Natural killer cell (primary cell): ENCODE measurements around the gene EPHA10. TPM values are rescaled to one million over a fixed set of nuclear protein-coding genes. Genes with fewer than 3 reads are reported as not detected.
"Not testable (repeated sequence)": the region's sequence is repeated elsewhere in the genome, so short reads cannot be mapped to it uniquely, and the experiment has no call there.

Experiments
- ATAC-seq, 3 donors: fragments of 150-1000 bp in 2 of 3; fragments of 200-7000 bp in 1 of 3; cut with Tn5 transposase; 1 replicate in 1 of 3; 2 replicates in 2 of 3; pipeline ENCODE4 v1.10.0; 2021; ENCODE audit warnings: mild to moderate bottlenecking in 2 of 3, moderate library complexity in 2 of 3
- DNase-seq, 2 donors: peaks; one replicate each; pipeline versions ENCODE4 v3.0.0 to v3.0.0-alpha.2; 2013 to 2021; ENCODE audit warnings: mixed read lengths in 1 of 2
- H3K27ac ChIP-seq: one replicate; pipeline ENCODE4 v1.5.1; 2013; ENCODE audit warnings: mild to moderate bottlenecking, low read length
- H3K27me3 ChIP-seq: one replicate; pipeline ENCODE4 v1.6.1; 2013; ENCODE audit warnings: low read length; ENCODE audit not compliant: control insufficient read depth, insufficient read depth
- H3K36me3 ChIP-seq: one replicate; pipeline ENCODE4 v1.6.1; 2013; ENCODE audit warnings: low read length; ENCODE audit not compliant: control insufficient read depth, insufficient read depth
- H3K4me1 ChIP-seq: one replicate; pipeline ENCODE4 v1.6.1; 2013; ENCODE audit warnings: low read length; ENCODE audit not compliant: control insufficient read depth, insufficient read depth
- H3K4me3 ChIP-seq: one replicate; pipeline ENCODE4 v1.5.1; 2013; ENCODE audit warnings: low read length
- H3K9me3 ChIP-seq: one replicate; pipeline ENCODE4 v1.6.1; 2013; ENCODE audit warnings: low read length; ENCODE audit not compliant: control insufficient read depth, insufficient read depth
- H3K27ac Mint-ChIP-seq, 2 donors: one replicate each; pipeline ENCODE4 v1.8.0; 2022; ENCODE audit warnings: mild to moderate bottlenecking in 2 of 2, mixed read lengths in 2 of 2, moderate library complexity in 1 of 2
- H3K27me3 Mint-ChIP-seq, 2 donors: one replicate each; pipeline ENCODE4 v1.8.0; 2022; ENCODE audit warnings: low read depth in 2 of 2, mixed read lengths in 2 of 2
- H3K36me3 Mint-ChIP-seq: one replicate; pipeline ENCODE4 v1.8.0; 2022; ENCODE audit warnings: mixed read lengths
- H3K4me1 Mint-ChIP-seq, 2 donors: one replicate each; pipeline ENCODE4 v1.8.0; 2022; ENCODE audit warnings: mixed read lengths in 2 of 2
- H3K4me3 Mint-ChIP-seq: one replicate; pipeline ENCODE4 v1.8.0; 2022; ENCODE audit warnings: mild to moderate bottlenecking, moderate library complexity, mixed read lengths
- H3K9me3 Mint-ChIP-seq, 2 donors: one replicate each; pipeline ENCODE4 v1.8.0; 2022; ENCODE audit warnings: mixed read lengths in 2 of 2
- WGBS: methylation state at CpG from one replicate; pipeline ENCODE4 v1.1.7; 2013; ENCODE audit warnings: missing lambda C conversion rate; ENCODE audit not compliant: insufficient coverage; 5-methylcytosine and 5-hydroxymethylcytosine counted together
- intact Hi-C: fragments of 100-400 bp; cut with micrococcal nuclease; formaldehyde crosslinking; loops from one replicate; pipeline ENCODE4 v1.14.2; 2022
- total RNA-seq, 4 donors: library from RNA; stranded (reverse); fragments of 120-200 nt in 1 of 4; gene quantifications; one replicate each; pipeline versions ENCODE4 v1.2.3 to v1.2.4, GENCODE V29; 2013 to 2022
- TF ChIP-seq, protein P1 (sequence below): fragments of 200-600 bp; IDR thresholded peaks from one replicate; pipeline ENCODE4 v1.8.0; 2022; ENCODE audit warnings: antibody characterized with exemption

Gene EPHA10
- total RNA-seq, 3 donors from 2014 or later (not counting 1 experiment from before 2014, with no cell fraction given): not detected

DNA sequence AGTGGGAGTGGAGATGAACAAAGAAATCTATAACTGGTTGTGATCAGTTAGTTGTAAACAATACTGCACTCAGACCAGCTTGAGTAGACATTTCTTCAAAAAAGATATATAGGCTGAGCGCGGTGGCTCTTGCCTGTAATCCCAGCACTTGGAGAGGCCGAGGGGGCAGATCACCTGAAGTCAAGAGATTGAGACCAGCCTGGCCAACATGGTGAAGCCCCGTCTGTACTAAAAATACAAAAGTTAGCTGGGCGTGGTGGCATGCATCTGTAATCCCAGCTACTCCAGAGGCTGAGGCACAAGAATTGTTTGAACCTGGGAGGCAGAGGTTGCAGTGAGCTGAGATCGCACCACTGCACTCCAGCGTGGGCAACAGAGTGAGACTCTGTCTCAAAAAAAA lies 26.9 kb downstream of the EPHA10 start:
- H3K36me3 ChIP-seq, H3K27ac ChIP-seq, H3K36me3 Mint-ChIP-seq, DNase-seq, H3K4me1 ChIP-seq, H3K9me3 Mint-ChIP-seq, H3K9me3 ChIP-seq, H3K4me3 ChIP-seq, intact Hi-C loops, ATAC-seq, H3K27ac Mint-ChIP-seq, H3K4me1 Mint-ChIP-seq, H3K4me3 Mint-ChIP-seq: not testable (repeated sequence)
- WGBS: 89% methylated on average over 6 of the region's 7 CpGs
- peaks cover 38 to 57% of the 10 kb centered on the region in 2 donors for H3K27me3 Mint-ChIP-seq
- H3K27me3 ChIP-seq: peaks cover 13% of the 10 kb centered on the region

- Mint-ChIP-seq H3K36me3 (no peaks in the 10 kb centered on the region), H3K9me3 (no peaks in the 10 kb centered on the region), H3K27me3 (peaks cover 27 to 44% of the 10 kb centered on the region in 2 donors), H3K4me1 (no peaks in the 10 kb centered on the region), H3K27ac (no peak overlapping the region), H3K4me3 (peak overlapping the region; percentile 45)
- no peak overlapping the region for H3K27ac ChIP-seq
- H3K4me1 ChIP-seq: peaks cover 5% of the 10 kb centered on the region
- TF ChIP-seq, protein P1, sequence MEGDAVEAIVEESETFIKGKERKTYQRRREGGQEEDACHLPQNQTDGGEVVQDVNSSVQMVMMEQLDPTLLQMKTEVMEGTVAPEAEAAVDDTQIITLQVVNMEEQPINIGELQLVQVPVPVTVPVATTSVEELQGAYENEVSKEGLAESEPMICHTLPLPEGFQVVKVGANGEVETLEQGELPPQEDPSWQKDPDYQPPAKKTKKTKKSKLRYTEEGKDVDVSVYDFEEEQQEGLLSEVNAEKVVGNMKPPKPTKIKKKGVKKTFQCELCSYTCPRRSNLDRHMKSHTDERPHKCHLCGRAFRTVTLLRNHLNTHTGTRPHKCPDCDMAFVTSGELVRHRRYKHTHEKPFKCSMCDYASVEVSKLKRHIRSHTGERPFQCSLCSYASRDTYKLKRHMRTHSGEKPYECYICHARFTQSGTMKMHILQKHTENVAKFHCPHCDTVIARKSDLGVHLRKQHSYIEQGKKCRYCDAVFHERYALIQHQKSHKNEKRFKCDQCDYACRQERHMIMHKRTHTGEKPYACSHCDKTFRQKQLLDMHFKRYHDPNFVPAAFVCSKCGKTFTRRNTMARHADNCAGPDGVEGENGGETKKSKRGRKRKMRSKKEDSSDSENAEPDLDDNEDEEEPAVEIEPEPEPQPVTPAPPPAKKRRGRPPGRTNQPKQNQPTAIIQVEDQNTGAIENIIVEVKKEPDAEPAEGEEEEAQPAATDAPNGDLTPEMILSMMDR: no peak
- H3K36me3 ChIP-seq: no peaks in the 10 kb centered on the region
- 36% methylated on average over 20 of the region's 32 CpGs for WGBS
- peaks cover 7% of the 10 kb centered on the region for H3K27me3 ChIP-seq
- H3K9me3 ChIP-seq: no peaks in the 10 kb centered on the region
- intact Hi-C loops: no loop called here
- DNase-seq: no peak
- no peak for ATAC-seq
- no peak overlapping the region for H3K4me3 ChIP-seq
Measured at GRCh38 chr1:37734629-37735591, 30.0 kb downstream of the EPHA10 start.

DNA sequence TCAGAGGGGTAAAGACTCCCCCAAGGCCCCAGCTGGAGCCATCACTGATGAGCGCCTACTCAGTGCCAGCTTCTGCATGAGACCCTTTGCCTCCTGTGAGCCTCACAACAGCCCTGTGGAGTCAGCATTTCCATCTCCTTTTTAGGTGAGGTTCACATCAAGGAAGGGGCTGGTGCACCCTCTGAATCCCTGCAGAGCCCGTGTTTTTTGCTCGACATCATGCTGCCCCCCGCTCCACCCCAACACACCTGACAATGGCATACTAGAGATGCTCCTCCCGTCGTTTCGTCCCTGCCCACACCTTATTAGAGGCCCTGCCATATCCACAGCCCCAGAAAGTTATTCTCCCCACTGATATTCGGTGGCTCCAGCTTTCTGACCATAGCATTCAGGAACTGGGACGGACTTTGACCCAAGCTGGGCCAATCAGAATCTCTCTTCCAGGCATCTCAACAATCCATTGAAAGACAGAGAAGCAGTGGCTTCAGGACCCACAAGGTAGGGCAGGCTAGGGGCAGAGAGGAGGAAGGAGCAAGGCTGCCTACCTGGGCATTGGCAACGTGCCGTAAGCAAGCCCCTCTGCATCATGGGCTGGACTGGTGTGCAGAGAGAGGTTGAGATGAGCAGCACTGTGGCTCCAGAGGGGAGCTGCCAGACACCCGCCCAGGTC lies 32.7 kb downstream of the EPHA10 start:
- Histone ChIP-seq H3K9me3 (no peaks in the 10 kb centered on the region), H3K36me3 (no peaks in the 10 kb centered on the region), H3K27me3 (peaks cover 7% of the 10 kb centered on the region), H3K27ac (no peak overlapping the region), H3K4me1 (peaks cover 5% of the 10 kb centered on the region), H3K4me3 (no peak overlapping the region)
- TF ChIP-seq, protein P1: no peak
- 87% methylated on average over 12 of the region's 12 CpGs for WGBS
- Mint-ChIP-seq H3K27me3 (peaks cover 33 to 53% of the 10 kb centered on the region in 2 donors), H3K9me3 (no peaks in the 10 kb centered on the region), H3K36me3 (no peaks in the 10 kb centered on the region), H3K4me1 (no peaks in the 10 kb centered on the region), H3K27ac (no peak overlapping the region), H3K4me3 (no peak overlapping the region)
- DNase-seq (no peak), ATAC-seq (no peak)
- intact Hi-C loops: no loop called here

GRCh38 chr1:37731312-37732019 lies 33.5 kb downstream of the EPHA10 start:
- Histone ChIP-seq H3K36me3 (no peaks in the 10 kb centered on the region), H3K27ac (no peak overlapping the region), H3K4me1 (peaks cover 5% of the 10 kb centered on the region), H3K9me3 (no peaks in the 10 kb centered on the region), H3K4me3 (no peak overlapping the region), H3K27me3 (peaks cover 7% of the 10 kb centered on the region)
- H3K9me3 Mint-ChIP-seq: no peaks in the 10 kb centered on the region
- H3K27me3 Mint-ChIP-seq: peaks cover 29 to 48% of the 10 kb centered on the region in 2 donors
- no peak overlapping the region for H3K4me3 Mint-ChIP-seq
- H3K4me1 Mint-ChIP-seq: no peaks in the 10 kb centered on the region
- TF ChIP-seq, protein P1: no peak
- no peaks in the 10 kb centered on the region for H3K36me3 Mint-ChIP-seq
- no peak overlapping the region for H3K27ac Mint-ChIP-seq
- ATAC-seq (no peak), DNase-seq (no peak)
- intact Hi-C loops: no loop called here
- WGBS: 92% methylated on average over 15 of the region's 15 CpGs
